GM12878 (cell line): Measurements from ENCODE around the gene RHBDD1. TPM values are rescaled to one million over a fixed set of nuclear protein-coding genes. Genes with fewer than 3 reads are reported as not detected.

Experiments
- E4F1 ChIP-seq: fragments of 450-650 bp; IDR thresholded peaks from 2 replicates; pipeline ENCODE4 v1.6.1; 2018; ENCODE audit warnings: borderline replicate concordance, mild to moderate bottlenecking; ENCODE audit not compliant: partially characterized antibody
- EED ChIP-seq: sonication (generic); IDR thresholded peaks from 2 replicates; pipeline ENCODE4 v1.6.1; 2016; ENCODE audit warnings: antibody characterized with exemption, low read depth
- NFXL1 ChIP-seq: fragments of 450-650 bp; IDR thresholded peaks from 2 replicates; pipeline ENCODE4 v1.6.1; 2017; ENCODE audit warnings: antibody characterized with exemption, mild to moderate bottlenecking, borderline replicate concordance
- POLR2AphosphoS2 ChIP-seq: IDR thresholded peaks from 2 replicates; pipeline ENCODE4 v1.6.1; 2011; ENCODE audit warnings: low read depth, mild to moderate bottlenecking, low read length, improper control_type of control experiment, moderate library complexity
- REST ChIP-seq: IDR thresholded peaks from 2 replicates; pipeline ENCODE4 v1.6.1; 2012; ENCODE audit warnings: mild to moderate bottlenecking, low read depth, low read length
- SPI1 ChIP-seq: IDR thresholded peaks from 2 replicates; pipeline ENCODE4 v1.6.1; 2011; ENCODE audit warnings: low read depth, mild to moderate bottlenecking, low read length, moderate library complexity, borderline replicate concordance; ENCODE audit not compliant: insufficient read depth
- polyA plus RNA-seq, 11 experiments: library from polyadenylated mRNA; depleted of rRNA in 4 of 11; unstranded in 6 of 11; stranded (reverse) in 5 of 11; fragments of >200 nt; fragmentation: Nextera tagmentation in 4 of 11; fragmentation: Illumina TruSeq in 1 of 11; extraction: Ambion mirVana in 4 of 11; extraction: Trizol in 1 of 11; gene quantifications; 1 replicate in 1 of 11; 2 replicates in 10 of 11; pipeline versions ENCODE4 v1.2.1 to v1.2.3, GENCODE V29; 2011 to 2016; ENCODE audit warnings: inconsistent platforms in 2 of 11, missing spikeins in 2 of 11, low read depth in 1 of 11
- total RNA-seq, 4 experiments: library from RNA; depleted of rRNA in 3 of 4; stranded (reverse); fragments of >200 nt in 3 of 4; fragmentation: Illumina TruSeq in 1 of 4; extraction: Trizol in 1 of 4; gene quantifications; 2 replicates each; pipeline versions ENCODE4 v1.2.1 to v1.2.3, GENCODE V29; 2013 to 2021

RHBDD1 gene
- total and polyA plus RNA-seq, 10 of the 15 experiments (the other 5 are each of a cell fraction or from before 2014, with no cell fraction given), result 7.1 to 36.4 (median 14.7) TPM

GRCh38 chr2:226973816-226974215, 138.0 kb downstream of the RHBDD1 start (continued):
- TF ChIP-seq E4F1, result no peak
- TF ChIP-seq POLR2AphosphoS2, result no peak
- no peak for TF ChIP-seq SPI1
- TF ChIP-seq NFXL1, result no peak
- no peak for TF ChIP-seq REST
- TF ChIP-seq EED, result no peak
